Ascending aorta (tissue), 2 donors: ENCODE measurements around the gene MCF2L. TPM values are rescaled to one million over a fixed set of nuclear protein-coding genes. Genes with fewer than 3 reads are reported as not detected.

Source experiments
- DNase-seq, 2 donors: peaks; one replicate each; pipeline ENCODE4 v3.0.0-alpha.2; 2019; ENCODE audit warnings: low spot score in 2 of 2
- H3K27ac ChIP-seq, 2 donors: fragments of 200-600 bp; sonication (generic); one replicate each; pipeline ENCODE4 v1.5.1; 2016 to 2017; ENCODE audit warnings: mild to moderate bottlenecking in 1 of 2
- H3K27me3 ChIP-seq: fragments of 200-600 bp; sonication (generic); one replicate; pipeline ENCODE4 v1.5.1; 2017
- H3K36me3 ChIP-seq, 2 donors: fragments of 200-600 bp; sonication (generic); one replicate each; pipeline ENCODE4 v1.5.1; 2016
- H3K4me1 ChIP-seq, 2 donors: fragments of 200-600 bp; sonication (generic); one replicate each; pipeline ENCODE4 v1.5.1; 2016 to 2017; ENCODE audit warnings: mild to moderate bottlenecking in 1 of 2
- H3K4me3 ChIP-seq, 2 donors: fragments of 200-600 bp; sonication (generic); one replicate each; pipeline ENCODE4 v1.5.1; 2016 to 2017; ENCODE audit warnings: mild to moderate bottlenecking in 1 of 2
- H3K9me3 ChIP-seq, 2 donors: fragments of 200-600 bp; sonication (generic); one replicate each; pipeline ENCODE4 v1.5.1; 2016
- intact Hi-C: fragments of 100-400 bp; cut with DNase I; formaldehyde crosslinking; loops from one replicate; pipeline ENCODE4 v1.15.1; 2023
- total RNA-seq: library from RNA; depleted of rRNA; stranded (reverse); fragments of >200 nt; gene quantifications from one replicate; pipeline ENCODE4 v1.1.0, GENCODE V29; 2016
- TF ChIP-seq, protein P1 (sequence below), 3 experiments: fragments of 200-600 bp in 2 of 3; fragments of 450-650 bp in 1 of 3; sonication (generic) in 2 of 3; IDR thresholded peaks; one replicate each; pipeline ENCODE4 v1.5.1; 2016 to 2019; ENCODE audit warnings: antibody characterized with exemption in 3 of 3, mild to moderate bottlenecking in 1 of 3, moderate library complexity in 1 of 3

MCF2L gene
- total RNA-seq, 1 donor from 2014 or later, result 112 TPM

DNA sequence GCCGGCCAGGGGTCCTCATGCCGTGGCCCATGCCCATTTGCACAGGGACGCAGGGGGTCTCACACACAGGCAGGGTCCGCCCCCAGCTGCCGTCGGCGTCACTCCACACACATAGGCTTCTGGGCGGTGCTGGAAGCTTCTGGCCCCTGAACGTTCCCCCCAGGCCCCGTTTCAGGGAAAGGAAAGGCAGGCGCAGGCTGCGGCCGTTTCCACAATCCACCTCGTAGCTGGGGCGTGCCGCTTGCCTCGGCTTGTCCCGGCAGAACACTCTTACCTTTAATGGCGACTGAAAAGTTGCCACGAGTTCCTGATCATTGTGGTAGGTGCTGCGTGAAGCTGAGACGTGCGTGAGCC, 53.4 kb downstream of the MCF2L start:
- Histone ChIP-seq H3K27me3 (no peaks in the 10 kb centered on the region), H3K4me1 (no peaks in the 10 kb centered on the region), H3K27ac (no peak overlapping the region), H3K4me3 (no peak overlapping the region), H3K36me3 (no peaks in the 10 kb centered on the region), H3K9me3 (no peaks in the 10 kb centered on the region)
- intact Hi-C loops, result no loop called here
- no peak for DNase-seq
- TF ChIP-seq, protein P1, sequence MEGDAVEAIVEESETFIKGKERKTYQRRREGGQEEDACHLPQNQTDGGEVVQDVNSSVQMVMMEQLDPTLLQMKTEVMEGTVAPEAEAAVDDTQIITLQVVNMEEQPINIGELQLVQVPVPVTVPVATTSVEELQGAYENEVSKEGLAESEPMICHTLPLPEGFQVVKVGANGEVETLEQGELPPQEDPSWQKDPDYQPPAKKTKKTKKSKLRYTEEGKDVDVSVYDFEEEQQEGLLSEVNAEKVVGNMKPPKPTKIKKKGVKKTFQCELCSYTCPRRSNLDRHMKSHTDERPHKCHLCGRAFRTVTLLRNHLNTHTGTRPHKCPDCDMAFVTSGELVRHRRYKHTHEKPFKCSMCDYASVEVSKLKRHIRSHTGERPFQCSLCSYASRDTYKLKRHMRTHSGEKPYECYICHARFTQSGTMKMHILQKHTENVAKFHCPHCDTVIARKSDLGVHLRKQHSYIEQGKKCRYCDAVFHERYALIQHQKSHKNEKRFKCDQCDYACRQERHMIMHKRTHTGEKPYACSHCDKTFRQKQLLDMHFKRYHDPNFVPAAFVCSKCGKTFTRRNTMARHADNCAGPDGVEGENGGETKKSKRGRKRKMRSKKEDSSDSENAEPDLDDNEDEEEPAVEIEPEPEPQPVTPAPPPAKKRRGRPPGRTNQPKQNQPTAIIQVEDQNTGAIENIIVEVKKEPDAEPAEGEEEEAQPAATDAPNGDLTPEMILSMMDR (IDR thresholded peaks at IDR 0.05), result no peak

DNA sequence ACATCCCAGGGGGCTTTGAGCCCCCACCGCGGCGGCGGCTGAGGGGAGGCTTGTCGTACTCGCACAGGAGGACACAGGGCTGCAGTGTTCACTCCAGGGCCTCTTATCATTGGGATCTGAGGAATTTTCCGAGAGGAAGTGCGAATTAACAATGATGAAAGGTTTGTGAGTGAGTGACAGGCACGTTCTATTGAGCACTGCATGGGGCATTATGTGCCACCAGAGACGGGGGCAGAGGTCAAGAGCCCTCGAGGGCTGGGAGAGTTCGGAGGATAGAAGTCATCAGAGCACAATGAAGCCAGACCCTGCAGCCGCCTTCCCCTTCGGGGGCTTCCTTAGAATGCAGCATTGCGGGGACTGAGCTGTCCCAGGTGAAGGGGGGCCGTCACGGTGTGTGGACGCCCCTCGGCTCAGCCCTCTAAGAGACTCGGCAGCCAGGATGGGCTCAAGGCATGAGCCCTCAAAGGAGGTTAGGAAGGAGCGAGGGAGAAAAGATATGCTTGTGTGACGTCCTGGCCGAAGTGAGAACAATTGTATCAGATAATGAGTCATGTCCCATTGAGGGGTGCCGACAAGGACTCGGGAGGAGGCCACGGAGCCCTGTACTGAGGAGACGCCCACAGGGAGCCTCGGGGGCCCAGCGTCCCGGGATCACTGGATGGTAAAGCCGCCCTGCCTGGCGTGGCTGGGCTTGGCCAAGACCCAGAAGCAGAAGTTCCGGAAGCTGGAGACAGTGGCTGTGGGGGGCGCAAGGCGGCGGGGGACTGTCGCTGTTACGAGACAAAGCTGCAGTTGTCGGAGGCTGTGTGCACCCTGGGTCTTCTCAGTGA, 53.9 kb downstream of the MCF2L start:
- Histone ChIP-seq H3K4me3 (no peak overlapping the region), H3K27me3 (no peaks in the 10 kb centered on the region), H3K4me1 (no peaks in the 10 kb centered on the region), H3K36me3 (no peaks in the 10 kb centered on the region), H3K9me3 (no peaks in the 10 kb centered on the region), H3K27ac (no peak overlapping the region)
- intact Hi-C loops, result no loop called here
- DNase-seq, result no peak
- TF ChIP-seq, protein P1 (IDR thresholded peaks at IDR 0.05), result no peak

DNA sequence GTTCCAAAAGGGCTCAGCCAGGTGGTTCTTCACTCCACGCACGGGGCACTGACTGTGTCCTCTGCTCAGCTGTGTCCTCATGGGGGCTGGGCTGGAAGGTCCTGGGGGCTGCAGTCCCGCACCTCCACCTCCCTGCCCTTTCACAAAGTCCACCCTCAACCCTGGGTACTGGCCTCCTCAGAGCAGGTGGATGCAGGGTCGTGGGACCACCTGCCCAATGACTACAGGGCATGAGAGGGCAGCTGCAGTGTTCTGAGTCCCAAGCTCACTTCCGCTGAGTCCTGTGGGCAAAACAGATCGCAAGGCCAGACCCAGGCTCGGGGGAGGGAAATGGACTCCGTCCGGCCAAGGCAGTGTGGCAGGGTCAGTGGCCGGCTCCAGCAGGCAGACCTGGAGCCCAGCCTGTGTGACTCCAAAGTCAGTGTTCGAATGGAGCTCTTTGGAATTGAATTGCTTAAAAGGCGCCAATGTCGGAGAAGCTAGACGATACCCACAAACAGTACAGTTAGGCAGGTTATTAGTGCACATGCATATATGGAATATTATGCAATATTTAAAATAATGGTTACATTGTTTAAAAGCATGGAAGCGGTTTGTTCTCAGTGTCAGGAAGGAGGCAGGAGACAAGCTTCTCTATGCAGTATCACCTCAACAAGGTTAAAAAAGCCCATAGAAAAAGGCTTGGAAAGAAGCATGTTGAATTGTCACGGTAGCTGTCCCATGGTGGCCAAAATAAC, 54.8 kb downstream of the MCF2L start:
- H3K4me3 ChIP-seq, result no peak overlapping the region
- H3K36me3 ChIP-seq, result no peaks in the 10 kb centered on the region
- DNase-seq, result no peak
- H3K9me3 ChIP-seq, result no peaks in the 10 kb centered on the region
- TF ChIP-seq, protein P1 (IDR thresholded peaks at IDR 0.05), result no peak
- H3K27me3 ChIP-seq, result no peaks in the 10 kb centered on the region
- intact Hi-C loops, result no loop called here
- H3K27ac ChIP-seq, result no peak overlapping the region
- H3K4me1 ChIP-seq, result no peaks in the 10 kb centered on the region

DNA sequence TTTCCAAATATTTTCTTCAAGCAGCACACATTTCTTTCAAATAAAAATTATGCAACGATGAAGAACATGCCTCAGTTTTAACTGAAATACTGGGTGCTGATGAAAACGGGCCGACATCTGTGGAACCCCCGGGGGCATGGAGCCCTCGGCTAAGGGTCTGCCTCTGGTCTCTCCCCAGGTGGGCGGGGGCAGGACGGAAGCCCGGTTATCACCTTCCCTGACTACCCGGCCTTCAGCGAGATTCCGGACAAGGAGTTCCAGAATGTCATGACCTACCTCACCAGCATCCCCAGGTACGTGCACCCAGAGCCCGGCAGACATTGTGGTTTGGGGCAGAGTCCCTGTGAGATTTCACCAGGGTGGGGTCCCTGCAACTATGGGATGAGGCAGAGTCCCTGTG, 55.5 kb downstream of the MCF2L start:
- TF ChIP-seq, protein P1 (IDR thresholded peaks at IDR 0.05), result no peak
- no peak overlapping the region for H3K27ac ChIP-seq
- intact Hi-C loops, result no loop called here
- no peaks in the 10 kb centered on the region for H3K36me3 ChIP-seq
- no peak overlapping the region for H3K4me3 ChIP-seq
- no peaks in the 10 kb centered on the region for H3K27me3 ChIP-seq
- H3K9me3 ChIP-seq, result no peaks in the 10 kb centered on the region
- DNase-seq, result no peak
- no peaks in the 10 kb centered on the region for H3K4me1 ChIP-seq

DNA sequence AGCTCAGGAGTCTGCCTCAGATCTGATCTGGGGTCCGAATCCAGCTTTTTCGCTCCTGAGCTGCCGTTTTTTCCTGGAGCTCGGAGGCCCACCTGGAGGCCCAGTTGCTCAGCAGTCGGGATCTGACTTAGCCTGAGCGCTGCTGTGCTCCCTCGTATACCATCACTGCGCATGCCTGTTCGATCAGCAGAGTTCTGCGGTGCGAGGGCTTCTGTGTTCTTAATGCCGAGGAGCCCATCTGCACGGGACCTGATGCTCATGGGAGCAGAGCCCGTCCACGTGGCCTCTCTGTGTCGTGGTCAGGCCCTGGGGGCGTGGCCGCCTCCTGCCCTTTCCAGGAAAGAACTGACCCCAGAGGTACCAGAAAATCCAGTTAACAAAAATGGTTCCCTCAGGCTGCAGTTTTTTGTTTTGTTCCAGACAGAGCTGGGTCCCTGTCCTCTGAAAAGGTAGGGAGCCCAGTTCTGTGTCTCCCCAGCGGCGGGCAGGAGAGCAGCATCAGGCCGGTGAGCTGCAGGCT, 57.4 kb downstream of the MCF2L start:
- Histone ChIP-seq H3K4me1 (no peaks in the 10 kb centered on the region), H3K9me3 (no peaks in the 10 kb centered on the region), H3K27ac (no peak overlapping the region), H3K27me3 (no peaks in the 10 kb centered on the region), H3K36me3 (no peaks in the 10 kb centered on the region), H3K4me3 (no peak overlapping the region)
- DNase-seq, result no peak
- intact Hi-C loops, result no loop called here
- TF ChIP-seq, protein P1 (IDR thresholded peaks at IDR 0.05), result no peak
